Activated CD4-positive, alpha-beta T cell treated with anti-CD3 and anti-CD28 coated beads, Interleukin-2, amount 50 U/mL, for 48 hours (primary cell): ENCODE data around the gene L1TD1.
"Not testable (repeated sequence)": the region's sequence is repeated elsewhere in the genome, so short reads cannot be mapped to it uniquely, and the experiment has no call there.

Source experiments
- DNase-seq, 2 experiments: peaks; one replicate each; pipeline ENCODE4 v3.0.0-alpha.2; 2020

Gene L1TD1

DNA sequence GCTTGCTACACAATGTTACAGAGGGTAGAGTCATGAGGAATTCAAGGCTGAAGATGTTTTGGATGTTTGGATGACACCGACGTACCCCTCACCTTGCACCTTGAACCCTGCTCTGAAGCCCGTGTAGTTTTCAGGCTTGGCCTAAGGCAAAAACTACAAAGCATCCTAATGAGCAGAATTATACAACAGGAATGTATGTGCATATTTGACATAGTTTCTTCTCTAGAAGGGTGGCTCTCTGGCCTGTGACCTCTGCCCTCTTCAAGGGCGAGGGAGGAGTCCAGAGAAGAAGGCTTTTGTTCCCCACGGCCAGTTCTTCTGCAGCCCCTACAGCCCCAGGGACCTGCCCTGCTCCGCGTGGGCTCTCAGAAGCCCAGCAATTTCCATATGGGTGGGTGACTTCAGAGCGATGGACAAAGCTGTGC is 43.3 kb downstream of the L1TD1 start:
- no peak for DNase-seq

DNA sequence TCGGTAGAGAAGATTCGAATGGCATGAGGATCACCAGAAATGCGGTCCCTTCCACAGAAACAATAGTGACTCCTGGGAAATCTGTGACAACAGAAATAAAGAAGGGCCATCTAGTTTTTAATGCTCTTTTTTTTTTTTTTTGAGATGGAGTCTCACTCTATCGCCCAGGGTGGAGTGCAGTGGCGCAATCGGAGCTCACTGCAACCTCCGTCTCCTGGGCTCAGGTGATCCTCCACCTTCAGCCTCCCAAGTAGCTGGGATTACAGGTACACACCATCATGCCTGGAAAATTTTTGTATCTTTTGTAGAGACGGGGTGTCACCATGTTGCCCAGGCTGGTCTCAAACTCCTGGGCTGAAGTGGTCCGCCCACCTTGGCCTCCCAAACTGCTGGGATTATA is 43.9 kb downstream of the L1TD1 start:
- DNase-seq, result no peak

DNA sequence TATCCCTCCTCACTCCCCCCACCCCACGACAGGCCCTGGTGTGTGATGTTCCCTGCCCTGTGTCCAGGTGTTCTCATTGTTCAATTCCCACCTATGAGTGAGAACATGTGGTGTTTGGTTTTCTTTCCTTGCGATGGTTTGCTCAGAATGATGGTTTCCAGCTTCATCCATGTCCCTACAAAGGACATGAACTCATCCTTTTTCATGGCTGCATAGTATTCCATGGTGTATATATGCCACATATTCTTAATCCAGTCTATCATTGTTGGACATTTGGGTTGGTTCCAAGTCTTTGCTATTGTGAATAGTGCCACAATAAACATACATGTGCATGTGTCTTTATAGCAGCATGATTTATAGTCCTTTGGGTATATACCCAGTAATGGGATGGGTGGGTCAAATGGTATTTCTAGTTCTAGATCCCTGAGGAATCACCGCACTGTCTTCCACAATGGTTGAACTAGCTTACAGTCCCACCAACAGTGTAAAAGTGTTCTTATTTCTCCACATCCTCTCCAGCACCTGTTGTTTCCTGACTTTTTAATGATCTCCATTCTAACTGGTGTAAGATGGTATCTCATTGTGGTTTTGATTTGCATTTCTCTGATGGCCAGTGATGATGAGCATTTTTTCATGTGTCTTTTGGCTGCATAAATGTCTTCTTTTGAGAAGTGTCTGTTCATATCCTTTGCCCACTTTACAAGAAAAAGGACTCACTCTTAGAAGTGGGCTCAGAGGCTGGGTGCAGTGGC is 45.2 kb downstream of the L1TD1 start:
- not testable (repeated sequence) for DNase-seq

DNA sequence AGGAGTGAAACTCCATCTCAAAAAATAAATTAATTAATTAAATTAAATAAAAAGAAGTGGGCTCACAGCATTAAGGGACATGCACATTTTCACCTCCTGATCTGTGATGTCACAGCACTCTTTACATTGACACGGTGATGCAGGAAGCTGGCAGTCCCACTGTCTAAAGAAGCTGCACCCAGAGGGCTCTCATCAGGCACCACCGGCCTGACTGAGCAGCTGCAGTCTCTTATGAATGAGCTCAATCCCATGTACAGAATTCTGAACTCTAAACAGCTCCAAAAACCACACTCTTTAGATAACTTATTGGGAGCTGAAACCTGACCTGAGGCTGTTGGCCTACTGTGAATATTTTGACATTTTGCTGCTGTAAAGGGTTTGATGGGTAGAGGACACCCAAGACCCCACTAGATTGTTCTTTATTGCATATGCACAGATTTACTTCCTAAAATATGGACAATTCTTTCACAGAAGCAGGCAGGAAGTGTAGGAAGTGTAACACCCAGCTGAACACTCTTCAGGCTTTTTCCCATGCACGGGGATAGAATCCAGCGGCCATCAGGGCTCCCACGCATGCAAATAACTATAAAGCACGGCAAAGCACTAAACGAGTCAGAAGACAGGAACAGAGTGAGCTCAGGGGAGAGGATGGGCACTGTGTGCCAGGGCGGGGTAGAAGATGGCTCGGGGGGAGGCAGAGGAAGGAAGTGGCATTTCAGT is 46.2 kb downstream of the L1TD1 start:
- no peak for DNase-seq

DNA sequence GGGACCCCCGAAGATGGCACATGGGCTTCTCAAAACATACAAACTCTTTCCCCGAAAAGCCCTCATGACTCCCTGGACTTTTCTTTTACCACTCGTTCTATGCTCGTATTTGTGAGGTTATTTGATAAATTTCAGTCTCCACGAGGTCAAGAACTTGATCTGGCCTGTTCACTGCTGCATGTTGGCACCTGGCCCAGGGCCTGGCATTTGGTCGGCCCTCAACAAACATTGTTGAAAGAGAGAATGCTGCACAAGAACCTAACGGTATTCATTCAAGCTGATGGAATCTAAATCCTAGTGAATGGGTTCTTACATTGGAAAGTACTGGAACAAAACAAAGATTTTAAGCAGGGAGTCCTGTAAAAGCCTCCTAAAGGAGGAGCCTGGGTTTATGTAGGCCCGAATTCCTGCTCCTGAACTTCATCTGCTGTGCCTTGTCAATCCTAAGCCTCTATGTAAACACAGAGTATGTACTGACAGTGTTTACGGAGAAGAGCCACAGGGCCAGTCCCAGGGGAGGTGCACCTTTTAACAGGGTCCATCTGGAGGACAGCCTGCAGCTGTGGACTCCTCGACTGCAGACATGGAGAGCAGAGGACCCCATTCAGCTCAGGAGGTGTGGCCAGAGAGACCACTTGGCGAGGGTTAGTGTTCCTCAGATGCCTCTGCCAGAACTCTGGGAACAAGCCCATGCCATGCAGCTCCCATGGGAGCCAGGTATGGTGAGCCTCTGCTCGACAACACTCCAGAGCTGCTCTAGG is 46.9 kb downstream of the L1TD1 start:
- DNase-seq, result no peak

DNA sequence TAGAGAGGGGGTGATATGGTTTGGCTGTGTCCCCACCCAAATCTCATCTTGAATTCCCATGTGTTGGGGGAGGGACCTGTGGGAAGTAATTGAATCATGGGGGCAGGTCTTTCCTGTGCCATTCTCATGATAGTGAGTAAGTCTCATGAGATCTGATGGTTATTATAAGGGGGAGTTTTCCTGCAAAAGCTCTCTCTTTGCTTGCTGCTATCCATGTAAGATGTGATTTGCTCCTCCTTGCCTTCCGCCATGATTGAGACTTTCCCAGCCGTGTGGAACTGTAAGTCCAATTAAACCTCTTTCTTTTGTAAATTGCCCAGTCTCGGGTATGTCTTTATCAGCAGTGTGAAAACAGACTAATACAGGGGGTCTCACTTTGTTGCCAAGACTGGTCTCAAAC is 49.7 kb downstream of the L1TD1 start:
- not testable (repeated sequence) for DNase-seq

DNA sequence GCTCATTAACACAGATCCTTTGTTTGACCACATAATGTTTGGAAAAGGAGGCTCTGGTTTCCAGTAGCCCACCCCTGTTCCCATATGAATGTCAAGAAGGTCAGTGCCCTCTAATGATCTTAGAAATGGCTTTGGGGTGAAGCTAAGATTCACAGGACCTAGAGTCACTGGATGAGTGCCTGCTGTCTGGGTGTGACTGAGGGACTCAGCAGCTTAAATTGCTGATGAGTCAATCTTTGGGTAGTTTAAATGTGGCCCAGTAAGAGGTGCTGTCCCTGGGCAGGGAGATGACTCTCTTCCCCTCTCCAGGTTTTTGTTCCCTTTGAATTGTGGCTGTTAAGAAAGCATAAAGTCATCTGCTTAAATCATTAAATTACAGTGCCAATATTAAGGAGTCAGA is 50.6 kb downstream of the L1TD1 start:
- DNase-seq, result no peak

DNA sequence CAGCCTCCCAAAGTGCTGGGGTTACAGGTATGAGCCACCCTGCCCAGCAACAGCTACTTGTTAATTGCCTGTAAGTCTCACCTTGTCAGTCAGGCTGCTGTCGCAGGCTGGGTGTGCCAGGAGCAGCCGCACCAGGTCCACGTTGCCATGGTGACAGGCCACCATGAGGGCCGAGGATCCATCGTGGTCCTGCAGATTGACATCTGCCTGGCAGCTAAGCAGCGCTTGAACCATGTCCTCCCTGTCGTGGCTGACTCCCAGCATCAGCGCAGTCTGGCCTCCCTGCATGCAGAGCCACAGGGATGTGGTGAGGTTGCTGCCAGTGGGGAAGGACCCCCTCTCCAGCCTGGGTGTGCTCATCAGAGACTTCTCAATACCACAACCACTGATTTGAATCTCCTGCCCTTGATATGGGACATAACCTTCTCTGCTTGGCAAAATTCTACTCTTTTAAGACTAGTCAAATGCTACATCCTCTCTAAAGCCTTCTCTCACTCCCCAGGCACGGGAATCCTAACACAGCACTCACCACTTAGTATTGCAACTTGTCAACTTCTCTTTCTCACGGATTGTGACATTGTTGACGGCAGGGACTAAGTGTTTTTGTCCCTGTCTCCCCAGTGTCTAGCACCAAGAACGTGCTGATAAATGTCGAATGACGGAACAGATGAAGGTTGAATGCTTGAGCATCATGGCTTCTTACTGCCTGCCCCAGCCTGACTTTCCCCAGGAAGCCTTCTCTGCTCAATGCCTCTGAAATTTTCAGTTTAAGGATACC is 52.9 kb downstream of the L1TD1 start:
- no peak for DNase-seq

DNA sequence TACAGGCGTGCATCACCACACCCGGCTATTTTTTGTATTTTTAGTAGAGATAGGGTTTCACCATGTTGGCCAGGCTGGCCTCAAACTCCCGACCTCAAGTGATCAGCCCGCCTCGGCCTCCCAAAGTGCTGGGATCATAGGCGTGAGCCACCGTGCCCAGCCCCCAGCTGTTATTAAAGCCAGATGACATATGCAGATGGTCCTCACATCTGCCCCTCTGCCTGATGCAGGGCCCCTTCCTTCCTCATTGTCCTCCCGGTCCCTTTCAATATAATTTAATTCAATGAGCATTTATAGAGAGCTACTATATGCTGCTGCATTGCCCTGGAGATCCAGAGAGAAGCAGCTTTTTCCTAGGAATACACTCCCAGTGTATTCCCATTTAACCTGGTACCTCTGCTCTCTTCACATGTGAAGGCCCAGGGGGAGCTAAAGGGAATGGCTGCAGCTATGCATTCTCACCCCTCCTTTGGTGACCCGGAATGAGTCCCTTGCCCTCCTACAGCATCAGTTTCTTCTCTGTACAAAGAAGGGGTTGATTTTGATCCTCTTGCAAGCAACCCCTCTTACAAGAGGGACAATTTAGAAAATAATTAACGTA is 55.6 kb downstream of the L1TD1 start:
- DNase-seq, result no peak

DNA sequence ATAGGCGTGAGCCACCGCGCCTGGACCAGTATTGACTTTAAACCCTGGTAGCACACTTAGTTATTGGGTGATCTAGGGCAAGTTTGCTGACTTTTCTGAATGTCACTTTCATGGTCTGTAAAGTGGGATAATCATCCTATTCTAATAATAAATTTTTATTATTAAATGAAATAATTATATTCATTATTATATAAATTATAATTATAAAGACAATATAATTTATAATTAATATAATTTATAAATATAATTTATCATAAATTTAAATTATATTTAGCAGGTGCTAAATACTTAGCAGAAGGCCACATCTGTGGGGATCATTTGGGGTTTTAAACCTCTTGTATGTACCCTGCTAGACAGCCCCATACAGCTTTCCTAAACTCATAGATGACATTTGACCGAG is 64.9 kb downstream of the L1TD1 start:
- no peak for DNase-seq

DNA sequence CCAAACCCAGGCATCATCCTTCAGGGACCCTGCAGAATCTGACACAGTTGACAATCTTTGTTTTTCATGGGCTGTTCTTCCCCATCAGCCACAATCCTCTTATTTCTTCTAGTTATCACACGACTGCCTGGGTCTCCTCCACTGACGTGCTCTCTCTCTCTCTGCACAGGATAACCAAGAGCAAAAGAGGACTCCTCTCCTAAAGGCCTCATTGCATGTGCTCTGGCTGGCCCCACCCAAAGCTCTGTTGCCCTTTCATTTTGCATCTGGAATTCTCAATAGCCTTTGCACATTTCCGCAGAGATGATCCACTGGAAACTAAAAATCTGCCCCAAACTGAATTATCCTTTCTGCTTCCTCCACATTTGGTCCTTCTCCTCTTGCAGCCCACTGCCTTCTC is 66.0 kb downstream of the L1TD1 start:
- DNase-seq, result no peak
